HEK293 (cell line): ENCODE data around the gene KLF11.
A peak's percentile ranks its signal among the peaks of the same experiment; 100 is the strongest.
"Not testable (repeated sequence)": the region's sequence is repeated elsewhere in the genome, so short reads cannot be mapped to it uniquely, and the experiment has no call there.

ENCODE experiments used
- CTCF ChIA-PET: fragments of 350-600 bp; formaldehyde crosslinking; extraction: SDS; loops from one replicate; lab custom pipeline; 2021; ENCODE audit warnings: antibody characterized with exemption; lab: Yijun Ruan, JAX
- POLR2A ChIA-PET: fragments of 300-600 bp; formaldehyde crosslinking; extraction: SDS; loops from one replicate; lab custom pipeline; 2020; ENCODE audit warnings: antibody characterized with exemption, inconsistent platforms; lab: Yijun Ruan, JAX
- H3K27ac ChIP-seq: fragments of 200-500 bp; sonication (Bioruptor generic); 2 replicates; pipeline ENCODE4 v1.5.1; 2014; ENCODE audit warnings: low read depth, low read length, control low read depth, inconsistent platforms; ENCODE audit errors: extremely low read depth
- H3K36me3 ChIP-seq, 2 experiments: fragments of 200-500 bp in 1 of 2; sonication (Bioruptor generic) in 1 of 2; 1 replicate in 1 of 2; 2 replicates in 1 of 2; pipeline ENCODE4 v1.5.1; 2014 to 2017; ENCODE audit warnings: inconsistent platforms in 2 of 2, low read length in 2 of 2; ENCODE audit not compliant: control insufficient read depth in 2 of 2, insufficient read depth in 1 of 2
- H3K4me1 ChIP-seq: fragments of 200-500 bp; sonication (Bioruptor generic); 2 replicates; pipeline ENCODE4 v1.5.1; 2014; ENCODE audit warnings: mild to moderate bottlenecking, low read length, inconsistent platforms; ENCODE audit not compliant: control insufficient read depth, insufficient read depth
- H3K4me3 ChIP-seq: 2 replicates; pipeline ENCODE4 v1.5.1; 2011; ENCODE audit warnings: low read depth, mild to moderate bottlenecking, control low read depth, low read length, moderate library complexity
- H3K9me3 ChIP-seq: fragments of 200-500 bp; sonication (Bioruptor generic); 2 replicates; pipeline ENCODE4 v1.5.1; 2014; ENCODE audit warnings: low read depth, low read length, inconsistent platforms; ENCODE audit not compliant: control insufficient read depth, insufficient read depth
- BCL6B ChIP-seq: fragments of 450-650 bp; formaldehyde crosslinking; IDR thresholded peaks from 2 replicates; pipeline ENCODE4 v1.5.1; 2017; ENCODE audit warnings: missing biosample characterization, missing genetic modification characterization
- EGR2 ChIP-seq: fragments of 450-650 bp; formaldehyde crosslinking; IDR thresholded peaks from 2 replicates; pipeline ENCODE4 v1.5.1; 2016; ENCODE audit warnings: low read depth, missing biosample characterization, missing genetic modification characterization
- GLIS1 ChIP-seq: fragments of 450-650 bp; formaldehyde crosslinking; IDR thresholded peaks from 2 replicates; pipeline ENCODE4 v1.5.1; 2016; ENCODE audit warnings: missing biosample characterization, missing genetic modification characterization
- IKZF3 ChIP-seq: fragments of 450-650 bp; IDR thresholded peaks from 2 replicates; pipeline ENCODE4 v1.5.0; 2018; ENCODE audit warnings: missing biosample characterization, mild to moderate bottlenecking, missing genetic modification characterization, moderate library complexity
- KLF17 ChIP-seq: fragments of 450-650 bp; formaldehyde crosslinking; IDR thresholded peaks from 2 replicates; pipeline ENCODE4 v1.5.1; 2016; ENCODE audit warnings: missing biosample characterization, missing genetic modification characterization
- KLF8 ChIP-seq: fragments of 450-650 bp; formaldehyde crosslinking; IDR thresholded peaks from 2 replicates; pipeline ENCODE4 v1.5.1; 2016; ENCODE audit warnings: missing biosample characterization, missing genetic modification characterization
- SETDB1 ChIP-seq: IDR thresholded peaks from one replicate; pipeline ENCODE4 v1.6.1; 2017; ENCODE audit warnings: mild to moderate bottlenecking, low read length, moderate library complexity, mixed read lengths; ENCODE audit not compliant: insufficient read length
- ZBTB26 ChIP-seq: fragments of 450-650 bp; formaldehyde crosslinking; optimal IDR thresholded peaks from 2 replicates; pipeline ENCODE3; 2016; ENCODE audit warnings: missing biosample characterization, mild to moderate bottlenecking, missing genetic modification characterization
- ZEB2 ChIP-seq: fragments of 450-650 bp; formaldehyde crosslinking; IDR thresholded peaks from 2 replicates; pipeline ENCODE4 v1.5.1; 2016; ENCODE audit warnings: missing biosample characterization, missing genetic modification characterization
- ZNF280D ChIP-seq: fragments of 450-650 bp; formaldehyde crosslinking; IDR thresholded peaks from 2 replicates; pipeline ENCODE4 v1.5.1; 2016; ENCODE audit warnings: missing biosample characterization, missing genetic modification characterization
- ZNF341 ChIP-seq: fragments of 450-650 bp; formaldehyde crosslinking; IDR thresholded peaks from 2 replicates; pipeline ENCODE4; 2016; ENCODE audit warnings: low read depth, missing biosample characterization, missing genetic modification characterization
- ZNF423 ChIP-seq: fragments of 450-650 bp; formaldehyde crosslinking; IDR thresholded peaks from 2 replicates; pipeline ENCODE4 v1.5.1; 2016; ENCODE audit warnings: missing biosample characterization, missing genetic modification characterization
- ZNF433 ChIP-seq: fragments of 450-650 bp; formaldehyde crosslinking; IDR thresholded peaks from 2 replicates; pipeline ENCODE4 v1.5.1; 2016; ENCODE audit warnings: missing biosample characterization, missing genetic modification characterization, low read depth
- ZNF488 ChIP-seq: fragments of 450-650 bp; formaldehyde crosslinking; IDR thresholded peaks from 2 replicates; pipeline ENCODE4 v1.5.1; 2016; ENCODE audit warnings: missing biosample characterization, missing genetic modification characterization
- ZNF549 ChIP-seq: fragments of 450-650 bp; IDR thresholded peaks from 2 replicates; pipeline ENCODE4 v1.5.1; 2018; ENCODE audit warnings: missing biosample characterization, missing genetic modification characterization, mild to moderate bottlenecking, inconsistent platforms, moderate library complexity
- ZNF585B ChIP-seq: fragments of 450-650 bp; formaldehyde crosslinking; IDR thresholded peaks from 2 replicates; pipeline ENCODE4 v1.5.1; 2016; ENCODE audit warnings: missing biosample characterization, missing genetic modification characterization
- TF ChIP-seq, protein P1 (sequence below): fragments of 450-650 bp; formaldehyde crosslinking; IDR thresholded peaks from 2 replicates; pipeline ENCODE4; 2016; ENCODE audit warnings: missing biosample characterization, missing genetic modification characterization

Gene KLF11

GRCh38 chr2:10014418-10015190 lies 28.7 kb upstream of the KLF11 start (continued):
- TF ChIP-seq KLF17 (peak; percentile 100), ZEB2 (tag by site-specific recombination) (peak; percentile 62; the same call in 1 of the 2 replicates), ZBTB26 (tag by site-specific recombination) (no peak), ZNF488 (tag by site-specific recombination) (no peak), ZNF341 (tag by site-specific recombination) (no peak), ZNF280D (tag by site-specific recombination) (no peak), ZNF433 (tag by site-specific recombination) (no peak)
- TF ChIP-seq, protein P1, sequence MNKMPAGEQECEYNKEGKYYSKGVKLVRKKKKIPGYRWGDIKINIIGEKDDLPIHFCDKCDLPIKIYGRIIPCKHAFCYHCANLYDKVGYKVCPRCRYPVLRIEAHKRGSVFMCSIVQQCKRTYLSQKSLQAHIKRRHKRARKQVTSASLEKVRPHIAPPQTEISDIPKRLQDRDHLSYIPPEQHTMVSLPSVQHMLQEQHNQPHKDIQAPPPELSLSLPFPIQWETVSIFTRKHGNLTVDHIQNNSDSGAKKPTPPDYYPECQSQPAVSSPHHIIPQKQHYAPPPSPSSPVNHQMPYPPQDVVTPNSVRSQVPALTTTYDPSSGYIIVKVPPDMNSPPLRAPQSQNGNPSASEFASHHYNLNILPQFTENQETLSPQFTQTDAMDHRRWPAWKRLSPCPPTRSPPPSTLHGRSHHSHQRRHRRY (tag by site-specific recombination) = no peak

- H3K4me1 ChIP-seq, POLR2A ChIA-PET, CTCF ChIA-PET, H3K27ac ChIP-seq: not testable (repeated sequence)
- TF ChIP-seq EGR2 (tag by site-specific recombination) (peak; percentile 15; the same call in 1 of the 2 replicates), KLF8 (tag by site-specific recombination) (peak; percentile 75)
- TF ChIP-seq, all 188 proteins: peak for 2; not testable (repeated sequence) for 186
- H3K36me3 ChIP-seq, H3K4me3 ChIP-seq, H3K9me3 ChIP-seq: not testable (repeated sequence)
These were observed 27.9 kb upstream of the KLF11 start for GRCh38 chr2:10015376-10015989.

GRCh38 chr2:10016001-10016801 lies 27.1 kb upstream of the KLF11 start:
- Histone ChIP-seq H3K27ac (no peak overlapping the region), H3K4me3 (no peak overlapping the region), H3K9me3 (no peaks in the 10 kb centered on the region), H3K36me3 (no peaks in the 10 kb centered on the region), H3K4me1 (no peaks in the 10 kb centered on the region)
- ChIA-PET POLR2A (no interaction called here), CTCF (interaction anchor here (0.9 kb wide), 1 partner anchor 32 kb away, joined by 3 read pairs; no protein-coding TSS in a partner anchor)
- no peak for TF ChIP-seq SETDB1
- no peak for TF ChIP-seq ZNF585B (tag by site-specific recombination)
- TF ChIP-seq IKZF3 (tag by site-specific recombination) = no peak
- no peak for TF ChIP-seq EGR2 (tag by site-specific recombination)
- no peak for TF ChIP-seq ZNF423 (tag by site-specific recombination)
- TF ChIP-seq ZNF549 = no peak
- no peak for TF ChIP-seq GLIS1 (tag by site-specific recombination)
- no peak for TF ChIP-seq BCL6B
- TF ChIP-seq KLF17 = 0 out of 2 replicates have a peak, but pooled peaks have one; percentile 23
